Mesothelial cell of epicardium (in vitro differentiated cells): ENCODE results near the gene PASK. TPM values are rescaled to one million over a fixed set of nuclear protein-coding genes. Genes with fewer than 3 reads are reported as not detected.

Experiments
- DNase-seq, 2 experiments: peaks; one replicate each; pipeline ENCODE4 v3.0.0; 2021; ENCODE audit warnings: low spot score in 2 of 2; ENCODE audit not compliant: unreplicated experiment in 2 of 2
- H3K27ac Mint-ChIP-seq: 2 replicates; pipeline ENCODE4 v1.8.0; 2021; ENCODE audit warnings: mixed read lengths
- H3K27me3 Mint-ChIP-seq: 2 replicates; pipeline ENCODE4 v1.8.0; 2021; ENCODE audit warnings: low read depth, mixed read lengths
- H3K36me3 Mint-ChIP-seq: 2 replicates; pipeline ENCODE4 v1.8.0; 2021; ENCODE audit warnings: mixed read lengths
- H3K4me1 Mint-ChIP-seq: 2 replicates; pipeline ENCODE4 v1.8.0; 2021; ENCODE audit warnings: mixed read lengths
- H3K4me3 Mint-ChIP-seq: 2 replicates; pipeline ENCODE4 v1.8.0; 2021; ENCODE audit warnings: mild to moderate bottlenecking, moderate library complexity, mixed read lengths
- H3K9me3 Mint-ChIP-seq: 2 replicates; pipeline ENCODE4 v1.8.0; 2021; ENCODE audit warnings: mixed read lengths
- total RNA-seq: library from RNA; stranded (reverse); gene quantifications from 3 replicates; pipeline ENCODE4 v1.2.1, GENCODE V29; 2021
- TF ChIP-seq, protein P1 (sequence below): fragments of 200-600 bp; sonication (generic); IDR thresholded peaks from one replicate; pipeline ENCODE4 v1.5.0; 2021; ENCODE audit warnings: antibody characterized with exemption; ENCODE audit not compliant: unreplicated experiment

PASK gene
- total RNA-seq, 1 donor from 2014 or later = 26.1 TPM

DNA sequence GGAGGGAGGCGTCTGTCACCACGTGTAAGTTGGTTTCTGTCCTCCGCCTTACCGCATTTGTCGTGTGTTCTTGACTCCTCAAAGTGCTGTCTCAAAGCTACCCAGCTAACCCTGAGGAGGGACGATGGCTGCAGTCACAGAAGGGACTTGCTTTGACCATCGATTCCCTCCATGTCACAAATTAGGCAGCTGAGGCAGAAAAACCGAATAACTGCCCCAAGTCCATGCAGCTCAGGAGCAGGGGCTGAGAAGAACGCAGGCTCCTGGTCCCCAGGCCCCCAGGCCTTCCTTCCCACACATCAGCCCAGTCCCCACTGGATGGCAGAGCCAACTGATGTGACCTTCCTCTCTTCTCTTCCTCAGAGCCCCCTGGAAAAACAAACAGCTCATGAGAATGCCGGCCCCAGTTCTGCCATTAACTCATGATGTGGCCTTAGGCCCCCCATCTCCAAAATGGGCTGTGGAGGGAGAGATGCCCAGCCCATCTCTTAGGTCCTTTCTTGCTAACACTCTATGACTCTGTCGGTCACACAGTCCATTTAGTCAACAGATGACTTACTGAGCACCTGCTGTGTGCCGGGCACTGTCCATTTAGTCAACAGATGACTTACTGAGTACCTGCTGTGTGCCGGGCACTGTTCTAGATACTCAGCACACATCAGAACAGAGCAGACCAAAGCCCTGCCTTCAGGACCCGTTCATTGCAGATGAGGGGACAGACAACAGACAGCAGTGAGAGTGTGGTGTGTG, 66.8 kb downstream of the PASK start:
- Mint-ChIP-seq H3K4me3 (no peak overlapping the region), H3K36me3 (peaks cover 28% of the 10 kb centered on the region), H3K4me1 (no peaks in the 10 kb centered on the region), H3K27ac (no peak overlapping the region), H3K9me3 (peaks cover 19% of the 10 kb centered on the region), H3K27me3 (no peaks in the 10 kb centered on the region)
- DNase-seq = no peak
- TF ChIP-seq, protein P1, sequence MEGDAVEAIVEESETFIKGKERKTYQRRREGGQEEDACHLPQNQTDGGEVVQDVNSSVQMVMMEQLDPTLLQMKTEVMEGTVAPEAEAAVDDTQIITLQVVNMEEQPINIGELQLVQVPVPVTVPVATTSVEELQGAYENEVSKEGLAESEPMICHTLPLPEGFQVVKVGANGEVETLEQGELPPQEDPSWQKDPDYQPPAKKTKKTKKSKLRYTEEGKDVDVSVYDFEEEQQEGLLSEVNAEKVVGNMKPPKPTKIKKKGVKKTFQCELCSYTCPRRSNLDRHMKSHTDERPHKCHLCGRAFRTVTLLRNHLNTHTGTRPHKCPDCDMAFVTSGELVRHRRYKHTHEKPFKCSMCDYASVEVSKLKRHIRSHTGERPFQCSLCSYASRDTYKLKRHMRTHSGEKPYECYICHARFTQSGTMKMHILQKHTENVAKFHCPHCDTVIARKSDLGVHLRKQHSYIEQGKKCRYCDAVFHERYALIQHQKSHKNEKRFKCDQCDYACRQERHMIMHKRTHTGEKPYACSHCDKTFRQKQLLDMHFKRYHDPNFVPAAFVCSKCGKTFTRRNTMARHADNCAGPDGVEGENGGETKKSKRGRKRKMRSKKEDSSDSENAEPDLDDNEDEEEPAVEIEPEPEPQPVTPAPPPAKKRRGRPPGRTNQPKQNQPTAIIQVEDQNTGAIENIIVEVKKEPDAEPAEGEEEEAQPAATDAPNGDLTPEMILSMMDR = no peak

DNA sequence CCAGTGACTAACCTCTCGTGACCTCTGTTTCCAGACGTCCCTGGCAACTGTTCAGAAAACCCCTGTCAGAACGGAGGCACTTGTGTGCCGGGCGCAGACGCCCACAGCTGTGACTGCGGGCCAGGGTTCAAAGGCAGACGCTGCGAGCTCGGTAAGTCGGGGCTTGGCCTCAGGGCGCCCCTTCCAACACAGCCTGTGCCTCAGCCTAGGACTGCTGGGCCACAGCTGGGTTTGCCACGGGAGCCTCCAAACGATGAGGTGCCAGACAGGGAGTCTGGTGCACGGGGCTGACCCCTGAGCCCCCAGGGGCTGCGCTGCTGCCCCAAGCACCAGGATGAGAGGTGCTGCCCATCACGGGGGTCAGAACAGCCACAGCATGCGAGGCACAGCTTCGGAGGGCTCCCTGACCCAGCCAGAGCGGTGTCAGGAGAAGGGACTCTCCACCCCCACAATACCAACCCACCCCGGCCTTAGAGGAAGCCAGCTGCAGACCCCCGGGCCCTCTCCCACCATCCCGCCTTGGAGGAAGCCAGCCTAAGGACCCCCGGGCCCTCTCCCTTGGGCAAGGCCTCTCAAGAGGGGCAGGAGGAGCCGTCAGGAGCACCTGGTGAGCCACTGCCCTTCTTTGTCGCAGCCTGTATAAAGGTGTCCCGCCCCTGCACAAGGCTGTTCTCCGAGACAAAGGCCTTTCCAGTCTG, 67.5 kb downstream of the PASK start:
- H3K27ac Mint-ChIP-seq = no peak overlapping the region
- H3K9me3 Mint-ChIP-seq = peaks cover 19% of the 10 kb centered on the region
- no peak overlapping the region for H3K4me3 Mint-ChIP-seq
- H3K4me1 Mint-ChIP-seq = no peaks in the 10 kb centered on the region
- TF ChIP-seq, protein P1 = no peak
- peaks cover 20% of the 10 kb centered on the region for H3K36me3 Mint-ChIP-seq
- no peaks in the 10 kb centered on the region for H3K27me3 Mint-ChIP-seq
- no peak for DNase-seq

DNA sequence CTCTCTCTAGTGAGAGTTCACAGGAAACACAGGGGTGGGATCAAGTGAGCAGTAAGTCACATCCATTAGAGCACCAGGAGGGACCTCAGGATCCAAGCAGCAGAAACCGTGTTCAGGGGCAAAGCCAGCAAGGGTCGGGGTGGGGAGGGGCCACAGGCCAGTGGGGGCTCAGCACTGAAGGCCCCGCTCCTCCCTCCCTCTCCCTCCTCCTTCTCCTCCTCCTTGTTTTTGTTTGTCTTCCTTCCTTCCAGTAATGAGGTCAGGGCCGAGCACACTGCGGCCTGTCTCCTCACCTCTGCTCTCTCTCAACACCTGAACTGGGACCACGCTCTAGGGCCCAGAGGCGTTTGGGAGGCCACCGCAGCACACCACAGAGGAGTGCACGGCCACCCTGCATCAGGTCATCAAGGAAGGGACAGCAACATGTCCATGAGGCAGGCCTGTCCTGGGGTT, 68.1 kb downstream of the PASK start:
- TF ChIP-seq, protein P1 = no peak
- Mint-ChIP-seq H3K27ac (no peak overlapping the region), H3K36me3 (peaks cover 15% of the 10 kb centered on the region), H3K9me3 (peaks cover 16% of the 10 kb centered on the region), H3K27me3 (no peaks in the 10 kb centered on the region), H3K4me3 (no peak overlapping the region), H3K4me1 (no peaks in the 10 kb centered on the region)
- DNase-seq = no peak

DNA sequence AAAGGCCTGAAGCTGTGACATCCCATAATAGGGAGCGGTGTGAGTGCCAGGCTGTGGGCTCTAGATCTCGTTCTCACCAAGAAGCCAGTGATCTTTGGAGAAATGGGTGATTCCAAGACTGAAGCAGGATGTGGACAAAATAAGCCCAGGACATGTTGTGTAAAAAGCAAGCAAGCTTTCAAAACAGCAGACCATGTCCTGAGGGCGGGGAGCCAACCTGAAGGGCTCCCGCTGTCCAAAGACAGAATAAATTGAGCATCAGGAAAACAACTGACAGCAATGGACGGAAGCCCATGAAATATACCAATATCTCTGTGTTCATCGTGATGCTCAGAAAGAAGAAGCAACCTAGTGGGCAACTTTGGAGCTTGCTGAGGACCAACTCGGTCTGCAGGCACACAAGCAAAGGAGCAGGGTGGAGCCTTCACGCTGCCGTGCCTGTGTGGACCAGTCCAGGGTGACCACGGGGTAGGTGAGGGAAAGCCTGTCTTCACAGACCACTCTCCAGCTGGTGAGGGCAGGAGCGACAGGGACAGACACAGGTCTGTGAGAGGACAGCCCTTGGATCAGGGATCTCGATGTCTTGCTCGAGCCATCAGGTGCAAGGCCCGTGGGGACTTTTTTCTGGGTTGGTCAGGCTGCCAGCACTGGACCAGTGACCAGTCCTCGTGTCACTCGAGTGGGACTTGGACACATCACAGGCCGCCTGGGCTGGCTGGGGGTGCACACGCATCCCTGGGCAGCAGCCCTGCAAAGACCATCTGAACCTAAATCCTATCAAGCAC, 68.7 kb downstream of the PASK start:
- peaks cover 10% of the 10 kb centered on the region for H3K36me3 Mint-ChIP-seq
- DNase-seq = no peak
- no peaks in the 10 kb centered on the region for H3K27me3 Mint-ChIP-seq
- TF ChIP-seq, protein P1 = no peak
- peaks cover 13% of the 10 kb centered on the region for H3K9me3 Mint-ChIP-seq
- no peak overlapping the region for H3K27ac Mint-ChIP-seq
- no peaks in the 10 kb centered on the region for H3K4me1 Mint-ChIP-seq
- no peak overlapping the region for H3K4me3 Mint-ChIP-seq

DNA sequence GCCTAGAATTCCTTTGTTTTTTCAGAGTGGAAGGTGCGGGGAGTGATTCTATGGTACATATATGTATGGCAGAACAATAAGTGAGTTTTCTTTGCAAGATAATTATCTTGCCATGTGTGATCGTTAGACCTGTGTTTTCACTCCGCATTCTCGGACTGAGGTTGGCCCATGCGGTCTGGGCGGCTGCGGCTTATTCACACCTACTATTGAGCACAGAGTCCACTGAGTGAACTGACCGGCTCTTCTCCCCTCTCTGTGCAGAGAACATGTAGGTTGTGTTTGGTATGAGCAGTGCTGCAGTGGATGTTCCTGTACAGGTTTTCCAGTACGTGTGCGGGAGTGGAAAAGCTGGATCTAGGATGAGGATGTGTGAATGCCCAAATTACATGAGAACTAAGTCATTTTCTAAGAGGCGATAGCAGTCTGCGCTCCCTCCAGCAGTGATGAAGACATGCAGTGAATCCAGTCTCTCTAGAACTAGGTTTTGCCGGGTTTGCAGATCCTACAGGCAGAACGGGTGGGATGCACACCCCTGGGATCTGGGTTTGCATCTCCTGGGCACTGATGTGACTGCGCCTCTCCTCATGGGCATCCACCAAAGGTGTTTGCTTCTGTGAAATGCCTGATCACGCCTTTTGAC, 74.3 kb downstream of the PASK start:
- TF ChIP-seq, protein P1 = no peak
- no peak for DNase-seq
- Mint-ChIP-seq H3K36me3 (no peaks in the 10 kb centered on the region), H3K9me3 (no peaks in the 10 kb centered on the region), H3K27me3 (peaks cover 3% of the 10 kb centered on the region), H3K27ac (no peak overlapping the region), H3K4me3 (no peak overlapping the region), H3K4me1 (no peaks in the 10 kb centered on the region)
